D341Med (cell line): ENCODE data around the gene SEC22A.
A peak's percentile ranks its signal among the peaks of the same experiment; 100 is the strongest.
"Not testable (repeated sequence)": the region's sequence is repeated elsewhere in the genome, so short reads cannot be mapped to it uniquely, and the experiment has no call there.

Experiments used
- DNase-seq: peaks from one replicate; pipeline ENCODE4 v3.0.0; 2012; ENCODE audit warnings: low spot score

The SEC22A gene

GRCh38 chr3:123180791-123181190 is 21.0 kb upstream of the SEC22A start:
- DNase-seq, result no peak

DNA sequence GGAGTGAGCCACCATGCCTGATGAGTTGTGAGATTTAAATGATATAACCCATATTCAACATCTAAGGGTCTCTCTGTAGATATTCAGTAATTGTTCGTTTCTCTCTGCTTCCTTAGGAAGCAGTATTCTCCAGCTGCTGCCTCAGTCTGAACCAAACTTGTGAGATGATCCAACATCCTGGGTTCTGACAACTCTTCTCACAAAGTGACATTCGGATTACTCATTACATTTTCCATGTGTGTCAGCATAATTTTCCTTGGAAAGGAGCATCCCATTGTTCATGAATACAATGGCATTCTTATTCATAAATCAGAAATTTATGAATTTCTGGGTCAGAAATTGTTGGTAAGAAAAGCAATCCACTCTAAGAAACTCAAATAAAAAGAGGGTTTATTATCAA is 15.0 kb upstream of the SEC22A start:
- no peak for DNase-seq

GRCh38 chr3:123188058-123188457 is 13.7 kb upstream of the SEC22A start:
- no peak for DNase-seq

DNA sequence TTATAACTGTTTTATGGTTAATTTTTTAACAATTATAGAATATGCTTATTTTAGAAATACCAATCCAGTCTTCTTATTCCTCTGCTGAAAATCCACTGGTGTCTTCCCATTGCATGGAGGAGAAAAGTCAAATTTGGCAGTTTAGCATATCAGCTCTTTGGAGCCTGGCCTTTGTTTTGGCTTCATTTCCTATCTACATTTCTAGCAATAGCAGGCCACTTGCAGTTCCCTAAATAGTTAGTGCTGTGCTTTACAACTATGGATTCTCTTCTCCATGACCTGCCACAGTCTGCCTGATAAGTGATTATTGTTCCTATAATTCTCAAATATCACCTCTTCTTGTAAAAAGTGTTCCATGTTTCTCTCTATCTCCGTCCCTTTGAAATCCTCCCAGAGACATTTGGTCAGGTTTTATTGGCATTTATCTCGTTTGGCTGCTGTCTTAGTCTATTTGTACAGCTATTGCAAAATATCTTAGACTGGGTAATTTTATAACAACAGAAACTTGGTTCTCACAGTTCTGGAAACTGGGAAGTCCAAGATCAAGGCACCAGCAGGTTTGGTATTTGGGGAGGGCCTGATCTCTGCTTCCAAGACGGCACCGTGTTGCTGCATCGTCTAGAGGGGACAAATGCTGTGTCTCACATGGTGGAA is 8.2 kb upstream of the SEC22A start:
- no peak for DNase-seq

- DNase-seq, result peak; percentile 82
Observed at GRCh38 chr3:123194552-123194951, 7.2 kb upstream of the SEC22A start.

DNA sequence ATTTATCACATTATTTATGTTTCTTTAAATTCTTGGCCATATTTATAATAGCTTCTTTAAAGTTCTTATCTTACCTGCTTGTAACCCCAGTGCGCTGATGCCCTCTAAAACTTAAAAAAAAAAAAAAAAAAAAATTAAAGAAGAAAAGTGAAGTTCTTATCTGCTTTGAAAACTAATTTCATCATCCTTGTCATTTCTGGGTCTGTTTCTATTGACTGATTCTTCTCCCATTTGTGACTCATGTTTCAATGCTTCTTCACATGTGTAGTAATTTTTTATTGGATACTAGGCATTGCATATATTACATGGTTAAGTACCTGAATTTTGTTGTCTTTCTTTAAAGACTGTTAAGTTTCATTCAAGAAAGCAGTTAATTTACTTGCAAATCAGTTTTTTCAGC is 3.4 kb upstream of the SEC22A start:
- DNase-seq, result no peak

GRCh38 chr3:123201223-123201556 is 553 bp upstream of the SEC22A start:
- no peak for DNase-seq

- DNase-seq, result peak; percentile 65
Observed at GRCh38 chr3:123202451-123202850, 708 bp downstream of the SEC22A start.

DNA sequence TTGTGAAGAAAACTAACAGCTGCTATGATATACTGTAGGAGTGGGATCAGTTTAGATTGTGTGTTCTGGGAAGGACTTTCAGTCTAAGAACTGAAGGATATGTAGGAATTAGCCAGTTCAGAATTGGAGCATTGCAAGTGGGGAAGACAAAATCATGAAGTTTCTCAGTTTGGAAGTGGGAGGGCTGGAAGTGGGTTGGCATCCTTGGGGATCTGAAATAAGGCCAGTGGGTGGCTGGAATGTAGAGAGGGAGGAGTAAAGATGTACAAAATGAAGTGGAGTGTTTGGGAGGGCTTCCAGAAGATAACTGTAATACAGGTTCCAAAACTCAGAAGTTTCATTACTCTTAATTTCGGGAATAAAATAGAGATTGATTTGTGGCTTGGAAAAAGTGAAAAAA is 17.2 kb downstream of the SEC22A start:
- no peak for DNase-seq

GRCh38 chr3:123221369-123221768 is 19.6 kb downstream of the SEC22A start:
- not testable (repeated sequence) for DNase-seq

DNA sequence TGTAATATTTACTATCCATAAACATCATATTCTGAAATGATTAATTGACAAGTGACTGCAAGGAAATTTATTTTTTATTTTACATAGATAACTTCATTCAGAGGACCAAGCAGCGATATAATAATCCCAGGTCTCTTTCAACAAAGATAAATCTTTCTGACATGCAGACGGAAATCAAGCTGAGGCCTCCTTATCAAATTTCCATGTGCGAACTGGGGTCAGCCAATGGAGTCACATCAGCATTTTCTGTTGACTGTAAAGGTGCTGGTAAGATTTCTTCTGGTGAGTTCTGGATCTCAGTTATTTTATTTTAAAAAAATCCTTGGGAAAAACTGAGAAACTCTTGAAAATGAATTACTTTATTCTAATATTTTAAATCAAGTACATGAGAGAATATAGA is 23.3 kb downstream of the SEC22A start:
- DNase-seq, result no peak

- DNase-seq, result no peak
Observed at GRCh38 chr3:123226549-123226948, 24.8 kb downstream of the SEC22A start.

DNA sequence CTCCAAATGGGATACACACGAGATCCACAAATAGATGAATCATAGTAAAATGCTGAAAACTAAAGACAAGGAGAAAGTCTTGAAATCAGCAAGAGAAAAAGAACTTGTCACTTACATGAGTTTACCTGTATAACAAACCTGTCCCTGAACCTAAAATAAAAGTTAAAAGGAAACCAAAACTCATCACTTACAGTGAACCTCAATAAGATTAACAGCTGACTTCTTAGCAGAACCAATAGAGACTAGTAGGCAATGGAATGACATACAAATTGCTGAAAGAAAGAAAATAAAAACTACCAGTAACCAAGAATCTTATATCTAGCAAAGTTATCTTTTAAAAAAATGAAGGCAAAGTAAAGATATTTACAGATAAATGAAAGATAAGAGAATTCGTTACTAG is 27.4 kb downstream of the SEC22A start:
- DNase-seq, result no peak

DNA sequence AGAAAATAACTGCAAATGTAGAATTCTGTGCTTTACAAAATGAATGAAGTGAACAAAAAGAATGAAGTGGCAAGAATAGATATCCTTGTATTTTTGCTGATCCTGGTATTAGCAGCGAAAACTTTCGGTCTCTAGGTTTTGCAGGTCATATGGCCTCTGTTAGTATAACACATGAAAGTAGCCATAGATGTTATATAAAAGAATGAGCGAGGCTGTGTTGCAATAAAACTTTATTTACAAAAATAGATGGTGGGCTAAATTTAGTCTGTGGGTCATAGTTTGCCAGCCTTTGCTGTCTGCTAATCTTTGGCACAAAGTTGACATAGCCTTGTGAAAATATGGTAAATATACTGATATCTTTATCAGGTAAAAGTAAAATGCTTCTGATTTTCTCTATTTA is 35.2 kb downstream of the SEC22A start:
- DNase-seq, result no peak

DNA sequence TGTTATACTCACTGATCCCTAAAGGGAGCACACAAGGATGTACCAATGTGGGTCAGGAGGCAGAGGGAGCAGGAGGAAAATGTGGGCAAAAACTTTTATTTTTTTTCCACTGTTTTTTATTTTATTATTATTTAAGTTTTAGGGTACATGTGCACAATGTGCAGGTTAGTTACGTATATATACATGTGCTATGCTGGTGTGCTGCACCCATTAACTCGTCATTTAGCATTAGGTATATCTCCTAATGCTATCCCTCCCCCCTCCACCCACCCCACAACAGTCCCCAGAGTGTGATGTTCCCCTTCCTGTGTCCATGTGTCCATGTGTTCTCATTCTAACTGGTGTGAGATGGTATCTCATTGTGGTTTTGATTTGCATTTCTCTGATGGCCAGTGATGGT is 37.4 kb downstream of the SEC22A start:
- DNase-seq, result not testable (repeated sequence)

DNA sequence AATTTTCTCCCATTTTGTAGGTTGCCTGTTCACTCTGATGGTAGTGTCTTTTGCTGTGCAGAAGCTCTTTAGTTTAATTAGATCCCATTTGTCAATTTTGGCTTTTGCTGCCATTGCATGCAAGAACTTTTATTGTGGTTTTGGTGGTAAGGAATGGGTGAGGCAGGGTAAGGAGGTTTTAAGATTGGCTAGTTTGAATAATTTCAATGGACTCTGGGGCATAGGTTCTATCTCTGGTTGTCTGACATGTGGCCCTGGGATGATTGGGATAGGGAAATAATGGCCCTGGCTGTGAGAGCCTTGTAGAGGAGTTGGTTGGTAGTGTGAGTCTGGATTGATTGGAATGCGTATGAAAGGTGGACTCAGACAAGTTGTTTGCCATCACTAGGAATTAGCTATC is 38.0 kb downstream of the SEC22A start:
- no peak for DNase-seq

DNA sequence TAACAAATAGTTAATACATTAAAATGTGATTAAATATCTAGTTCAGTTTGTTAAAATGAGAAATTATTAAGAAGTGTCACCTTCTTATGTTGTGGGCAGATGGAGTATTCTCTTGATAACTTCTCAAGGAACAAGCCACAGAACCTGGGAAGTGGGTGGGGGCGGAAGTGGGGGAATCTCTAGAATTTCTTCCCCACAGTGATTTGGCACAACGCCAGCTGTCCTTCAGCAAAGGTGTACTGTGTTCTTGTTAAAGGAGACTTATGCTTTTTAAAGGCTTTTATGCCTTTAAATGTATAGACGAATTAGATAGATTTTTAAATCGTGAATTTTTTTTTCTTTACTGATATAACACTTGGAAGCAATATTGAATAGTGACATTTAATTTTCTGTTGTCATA is 42.4 kb downstream of the SEC22A start:
- no peak for DNase-seq

GRCh38 chr3:123246866-123247265 is 45.1 kb downstream of the SEC22A start:
- no peak for DNase-seq

DNA sequence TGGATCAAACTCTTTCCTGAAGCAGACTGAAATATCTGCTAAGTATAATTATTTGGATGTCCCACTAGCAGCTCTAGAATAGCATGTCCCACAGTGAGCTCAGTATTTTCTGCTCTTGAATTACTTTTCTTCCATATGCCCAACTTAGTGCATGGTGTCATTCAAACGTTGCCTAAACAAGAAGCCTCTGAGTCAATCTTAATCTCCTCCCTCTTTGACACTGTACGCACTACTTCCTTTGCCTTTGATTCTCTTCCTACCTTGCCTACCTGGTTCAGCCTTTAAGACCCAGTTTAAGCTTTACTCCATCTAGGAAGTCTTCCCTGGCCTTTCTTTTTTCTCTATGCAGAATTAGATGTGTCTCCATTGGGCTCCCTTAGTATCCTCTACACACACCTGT is 54.5 kb downstream of the SEC22A start:
- DNase-seq, result no peak

- no peak for DNase-seq
Observed at GRCh38 chr3:123258359-123258758, 56.6 kb downstream of the SEC22A start.

DNA sequence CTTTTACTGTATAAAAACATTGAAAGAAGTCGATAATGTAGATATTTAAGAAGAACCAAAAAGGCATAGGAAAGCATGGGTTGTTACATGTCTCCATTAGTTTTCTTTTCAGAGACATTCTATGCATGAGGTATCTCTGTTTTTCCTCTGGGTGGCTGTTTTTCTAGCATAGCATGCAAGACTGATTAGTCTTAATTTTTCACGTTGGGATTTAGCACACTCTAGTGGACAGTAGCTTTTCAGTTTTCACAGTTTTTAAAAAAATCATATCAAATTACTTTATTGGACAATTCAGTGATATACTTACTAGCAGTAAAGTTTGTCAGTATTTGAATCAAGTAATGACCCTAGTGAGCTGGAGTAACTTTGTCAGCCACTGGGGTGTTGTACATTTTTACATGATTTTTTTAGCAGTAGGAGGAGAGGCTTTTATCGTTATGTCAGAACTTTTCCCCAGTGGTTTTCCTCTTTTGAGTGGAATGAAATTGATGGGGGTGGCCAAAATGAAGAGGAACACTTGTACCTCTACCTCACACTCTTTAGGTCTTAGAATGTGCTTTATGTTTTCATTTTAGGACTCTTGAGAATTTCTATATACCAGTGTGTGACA is 57.2 kb downstream of the SEC22A start:
- peak; percentile 47 for DNase-seq

GRCh38 chr3:123261666-123262065 is 59.9 kb downstream of the SEC22A start:
- no peak for DNase-seq

DNA sequence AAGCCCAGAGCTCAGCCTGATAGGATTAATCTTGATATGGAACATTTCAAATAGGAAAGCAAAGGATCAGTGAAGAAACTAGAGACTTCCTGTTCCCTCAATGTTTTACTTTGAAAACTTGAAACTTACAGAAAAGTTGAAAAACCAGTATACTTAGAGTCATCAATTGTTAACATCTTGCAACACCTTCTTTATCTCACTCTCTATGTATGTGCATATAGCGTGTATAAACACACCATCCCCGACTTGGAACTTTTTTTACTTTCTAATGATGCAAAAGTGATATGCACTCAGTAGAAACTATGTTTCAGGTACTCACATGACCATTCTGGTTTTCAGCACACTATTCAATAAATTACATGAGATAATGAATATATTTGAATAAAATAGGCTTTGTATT is 60.5 kb downstream of the SEC22A start:
- DNase-seq, result no peak

DNA sequence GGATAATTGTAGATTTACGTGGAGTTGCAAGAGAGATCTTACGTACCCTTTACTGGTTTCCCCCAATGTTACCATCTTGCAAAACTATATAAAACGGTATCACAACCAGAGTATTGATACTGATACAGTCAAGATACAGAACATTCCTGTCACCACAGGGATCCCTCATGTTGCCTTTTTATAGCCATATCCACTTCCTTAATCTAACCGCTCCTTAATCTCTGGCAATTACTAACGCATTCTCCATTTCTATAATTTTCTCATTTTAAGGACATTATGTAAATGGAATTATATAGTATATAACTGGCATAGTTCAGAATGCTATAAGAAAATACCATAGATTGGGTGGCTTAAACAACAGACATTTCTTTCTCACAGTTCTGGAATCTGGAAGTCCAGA is 61.1 kb downstream of the SEC22A start:
- no peak for DNase-seq
